H1 (cell line): ENCODE data around the gene ZFR. TPM values are rescaled to one million over a fixed set of nuclear protein-coding genes. Genes with fewer than 3 reads are reported as not detected.

ENCODE experiments used
- CTCF ChIA-PET: fragments of 300-600 bp; sonication (Branson Sonifier 250); formaldehyde crosslinking; loops from one replicate; lab custom pipeline; 2021; ENCODE audit not compliant: partially characterized antibody; lab: Charles Lee
- POLR2A ChIA-PET: fragments of 300-600 bp; sonication (Branson Sonifier 250); formaldehyde crosslinking; loops from one replicate; lab custom pipeline; 2021; ENCODE audit warnings: inconsistent platforms; ENCODE audit not compliant: partially characterized antibody; lab: Charles Lee
- DNase-seq, 2 experiments: peaks; one replicate each; pipeline versions ENCODE4 v3.0.0 to v3.0.0-alpha.2; 2010 to 2022; ENCODE audit warnings: low spot score in 2 of 2, low read depth in 1 of 2, mixed read lengths in 1 of 2
- FAIRE-seq: peaks from 2 replicates; lab custom pipeline; 2011; peaks lifted over from hg19 to GRCh38; lab: Jason Lieb, UNC
- H2AFZ ChIP-seq: 2 replicates; pipeline ENCODE4 v1.8.1; 2012; ENCODE audit warnings: low read length, inconsistent platforms
- H2AK5ac ChIP-seq: 2 replicates; pipeline ENCODE4 v1.6.1; 2013; ENCODE audit warnings: low read depth, low read length
- H2BK120ac ChIP-seq: replicated peaks from 2 replicates; pipeline ENCODE3; 2013; ENCODE audit warnings: low read depth, low read length, inconsistent platforms
- H2BK12ac ChIP-seq: 2 replicates; pipeline ENCODE4 v1.6.1; 2013; ENCODE audit warnings: low read depth, low read length
- H2BK15ac ChIP-seq: 2 replicates; pipeline ENCODE4 v1.6.1; 2013; ENCODE audit warnings: low read length
- H2BK20ac ChIP-seq: 2 replicates; pipeline ENCODE4 v1.6.1; 2013; ENCODE audit warnings: low read length
- H2BK5ac ChIP-seq: 2 replicates; pipeline ENCODE4 v1.6.1; 2013; ENCODE audit warnings: low read depth, low read length
- H3K14ac ChIP-seq: 2 replicates; pipeline ENCODE4 v1.6.1; 2013; ENCODE audit warnings: inconsistent platforms; ENCODE audit not compliant: insufficient read length
- H3K18ac ChIP-seq: 2 replicates; pipeline ENCODE4 v1.6.1; 2013; ENCODE audit warnings: low read length; ENCODE audit errors: extremely low read depth
- H3K23ac ChIP-seq: 2 replicates; pipeline ENCODE4 v1.6.1; 2013; ENCODE audit warnings: inconsistent platforms; ENCODE audit not compliant: insufficient read length
- H3K23me2 ChIP-seq: 2 replicates; pipeline ENCODE4 v1.6.1; 2013; ENCODE audit warnings: low read depth, low read length
- H3K27ac ChIP-seq: 2 replicates; pipeline ENCODE4 v1.6.1; 2011; ENCODE audit warnings: low read depth, low read length, inconsistent platforms
- H3K27me3 ChIP-seq, 4 experiments: replicated peaks in 1 of 4; 1 replicate in 1 of 4; 2 replicates in 3 of 4; pipeline versions ENCODE4 v1.6.1 to v1.8.1; 2011 to 2013; ENCODE audit warnings: low read length in 3 of 4, mild to moderate bottlenecking in 3 of 4, inconsistent platforms in 2 of 4, mixed read lengths in 2 of 4, moderate library complexity in 1 of 4; ENCODE audit not compliant: control insufficient read depth in 3 of 4, insufficient read depth in 3 of 4; ENCODE audit errors: extremely low read depth in 1 of 4
- H3K36me3 ChIP-seq, 4 experiments: 2 replicates each; pipeline versions ENCODE4 v1.6.1 to v1.8.1; 2011 to 2013; ENCODE audit warnings: mild to moderate bottlenecking in 4 of 4, low read length in 3 of 4, moderate library complexity in 2 of 4, control low read depth in 1 of 4, inconsistent platforms in 1 of 4; ENCODE audit not compliant: insufficient read depth in 4 of 4, control insufficient read depth in 2 of 4
- H3K4ac ChIP-seq: replicated peaks from 2 replicates; pipeline ENCODE3; 2013; ENCODE audit warnings: low read length, low read depth, mixed read lengths, inconsistent platforms; ENCODE audit not compliant: insufficient read length
- H3K4me1 ChIP-seq, 4 experiments: replicated peaks in 1 of 4; 1 replicate in 1 of 4; 2 replicates in 3 of 4; pipeline versions ENCODE4 v1.6.1 to v1.8.1; 2011 to 2013; ENCODE audit warnings: low read length in 3 of 4, inconsistent platforms in 2 of 4, mixed read lengths in 1 of 4; ENCODE audit not compliant: insufficient read depth in 4 of 4, control insufficient read depth in 3 of 4
- H3K4me2 ChIP-seq, 2 experiments: 2 replicates each; pipeline versions ENCODE4 v1.6.1 to v1.8.1; 2011 to 2013; ENCODE audit warnings: low read depth in 2 of 2, low read length in 2 of 2, control low read depth in 1 of 2, inconsistent platforms in 1 of 2, mild to moderate bottlenecking in 1 of 2; ENCODE audit not compliant: insufficient read depth in 1 of 2
- H3K4me3 ChIP-seq, 4 experiments: fragments of 200-600, 300-600 bp in 1 of 4; sonication (generic), shearing (Covaris generic), sonication (Bioruptor Twin) in 1 of 4; 2 replicates each; pipeline versions ENCODE4 v1.5.1 to v1.8.1; 2011 to 2016; ENCODE audit warnings: low read length in 4 of 4, low read depth in 3 of 4, control low read depth in 2 of 4, inconsistent platforms in 2 of 4, mild to moderate bottlenecking in 2 of 4, mixed read lengths in 1 of 4, moderate library complexity in 1 of 4; ENCODE audit not compliant: insufficient read depth in 2 of 4; ENCODE audit errors: extremely low read depth in 1 of 4
- H3K56ac ChIP-seq: replicated peaks from 2 replicates; pipeline ENCODE3; 2013; ENCODE audit warnings: low read depth, mild to moderate bottlenecking, mixed read lengths, low read length, inconsistent platforms; ENCODE audit not compliant: insufficient read length
- H3K79me1 ChIP-seq: 2 replicates; pipeline ENCODE4 v1.6.1; 2013; ENCODE audit warnings: low read depth, low read length, control low read depth
- H3K79me2 ChIP-seq, 2 experiments: 2 replicates each; pipeline versions ENCODE4 v1.6.1 to v1.8.1; 2012 to 2013; ENCODE audit warnings: low read length in 2 of 2, mild to moderate bottlenecking in 2 of 2, inconsistent platforms in 1 of 2; ENCODE audit not compliant: insufficient read depth in 2 of 2, control insufficient read depth in 1 of 2
- H3K9ac ChIP-seq, 4 experiments: replicated peaks in 1 of 4; 1 replicate in 1 of 4; 2 replicates in 3 of 4; pipeline versions ENCODE4 v1.6.1 to v1.8.1; 2011 to 2013; ENCODE audit warnings: low read depth in 3 of 4, low read length in 3 of 4, control low read depth in 2 of 4, mild to moderate bottlenecking in 2 of 4, moderate library complexity in 2 of 4, inconsistent platforms in 1 of 4; ENCODE audit errors: extremely low read depth in 1 of 4
- H3K9me3 ChIP-seq, 2 experiments: 2 replicates each; pipeline versions ENCODE4 v1.6.1 to v1.8.1; 2012 to 2013; ENCODE audit warnings: mild to moderate bottlenecking in 2 of 2, moderate library complexity in 2 of 2, control low read depth in 1 of 2, inconsistent platforms in 1 of 2, low read depth in 1 of 2, low read length in 1 of 2, mixed read lengths in 1 of 2; ENCODE audit not compliant: insufficient read depth in 2 of 2
- H4K20me1 ChIP-seq, 2 experiments: replicated peaks in 1 of 2; 2 replicates each; pipeline versions ENCODE3 to v1.8.1; 2011 to 2013; ENCODE audit warnings: inconsistent platforms in 2 of 2, low read length in 2 of 2, mild to moderate bottlenecking in 1 of 2; ENCODE audit not compliant: insufficient read depth in 2 of 2, control insufficient read depth in 1 of 2
- H4K5ac ChIP-seq: 2 replicates; pipeline ENCODE4 v1.6.1; 2013; ENCODE audit warnings: low read length, low read depth, mixed read lengths, inconsistent platforms; ENCODE audit not compliant: insufficient read length
- H4K8ac ChIP-seq: 2 replicates; pipeline ENCODE4 v1.8.0; 2013; ENCODE audit warnings: mild to moderate bottlenecking, moderate library complexity, low read length, inconsistent platforms; ENCODE audit not compliant: insufficient read depth; ENCODE audit errors: extremely low read depth
- H4K91ac ChIP-seq: replicated peaks from 2 replicates; pipeline ENCODE3; 2013; ENCODE audit warnings: low read length, mixed read lengths, inconsistent platforms; ENCODE audit not compliant: insufficient read length
- HDAC6 ChIP-seq: IDR thresholded peaks from one replicate; pipeline ENCODE4 v1.7.1; 2012; ENCODE audit warnings: low read depth, mild to moderate bottlenecking, inconsistent platforms, low read length, moderate library complexity
- MAFK ChIP-seq: IDR thresholded peaks from 2 replicates; pipeline ENCODE4 v1.6.1; 2012; ENCODE audit warnings: low read depth, mild to moderate bottlenecking, improper control_type of control experiment, low read length
- polyA plus RNA-seq, 7 experiments: library from polyadenylated mRNA; depleted of rRNA in 3 of 7; stranded (reverse) in 5 of 7; unstranded in 2 of 7; fragments of >200 nt in 5 of 7; fragments of 200-250 nt in 2 of 7; gene quantifications; 1 replicate in 5 of 7; 2 replicates in 1 of 7; 4 replicates in 1 of 7; pipeline versions ENCODE4 v1.2.1 to v1.2.3, GENCODE V29; 2011 to 2013; ENCODE audit warnings: missing spikeins in 2 of 7, mixed read lengths in 2 of 7
- total RNA-seq: library from RNA; stranded (reverse); fragmentation: NEBNext Ultra II Directional; extraction: Animal tissue kit (Norgen Biotek cat#: 25700); gene quantifications from 2 replicates; pipeline ENCODE4 v1.2.1, GENCODE V29; 2021

The ZFR gene
- total and polyA plus RNA-seq, 2 of the 8 experiments (the other 6 are each of a cell fraction or from before 2014, with no cell fraction given): 68.8 to 92.7 TPM

DNA sequence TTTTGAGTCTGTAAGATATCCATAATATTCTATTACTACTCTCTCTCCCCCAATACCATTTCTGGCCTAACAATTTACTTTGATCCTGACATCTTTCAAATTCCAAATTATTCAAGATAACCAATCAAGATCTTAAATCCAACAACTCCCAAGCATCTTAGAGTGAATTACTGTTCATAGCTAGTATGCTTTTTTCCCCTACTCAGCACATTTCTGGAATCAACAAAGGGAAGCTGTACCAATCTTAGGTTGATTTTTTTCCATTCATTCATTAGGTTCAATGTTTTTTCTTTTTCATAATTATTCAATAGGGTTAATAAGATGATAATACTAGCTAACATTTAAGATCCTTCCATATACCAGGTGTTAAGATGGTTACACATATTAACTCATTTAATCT, 81.5 kb downstream of the ZFR start:
- H3K36me3 ChIP-seq: peaks cover 0 to 24% (median 5%) of the 10 kb centered on the region in 4 experiments; a peak in 5 of 8 replicates
- H3K56ac ChIP-seq: no peak overlapping the region
- no peak overlapping the region for H4K8ac ChIP-seq
- H3K4ac ChIP-seq: no peak overlapping the region
- no peaks in the 10 kb centered on the region for H3K27me3 ChIP-seq
- no peaks in the 10 kb centered on the region for H3K79me1 ChIP-seq
- H2AK5ac ChIP-seq: no peak overlapping the region
- H3K23ac ChIP-seq: no peak overlapping the region
- no peaks in the 10 kb centered on the region for H4K20me1 ChIP-seq
- H4K91ac ChIP-seq: no peak overlapping the region
- TF ChIP-seq HDAC6 (no peak), MAFK (peak; percentile 70)
- H2BK12ac ChIP-seq: no peak overlapping the region
- no peaks in the 10 kb centered on the region for H3K9me3 ChIP-seq
- no peak overlapping the region for H2BK120ac ChIP-seq
- H2AFZ ChIP-seq: no peak overlapping the region
- peaks cover 0 to 2% (median 0%) of the 10 kb centered on the region in 4 experiments; a peak in 1 of 7 replicates for H3K4me1 ChIP-seq
- H3K4me3 ChIP-seq: no peak overlapping the region
- H3K9ac ChIP-seq: no peak overlapping the region
- DNase-seq: no peak
- no peak overlapping the region for H2BK5ac ChIP-seq
- no peak for FAIRE-seq
- POLR2A ChIA-PET: no interaction called here
- no peak overlapping the region for H3K14ac ChIP-seq
- CTCF ChIA-PET: no interaction called here
- no peak overlapping the region for H3K27ac ChIP-seq
- H3K4me2 ChIP-seq: no peak overlapping the region
- H2BK20ac ChIP-seq: no peak overlapping the region
- no peaks in the 10 kb centered on the region for H3K79me2 ChIP-seq
- H3K18ac ChIP-seq: no peak overlapping the region
- no peak overlapping the region for H4K5ac ChIP-seq
- no peaks in the 10 kb centered on the region for H3K23me2 ChIP-seq
- no peak overlapping the region for H2BK15ac ChIP-seq
